ENCODE results near the gene TBC1D16. TPM values are rescaled to one million over a fixed set of nuclear protein-coding genes. Genes with fewer than 3 reads are reported as not detected.

Gene TBC1D16
- total RNA-seq, 1 experiment from 2014 or later: 85.8 TPM

- H3K79me2 ChIP-seq (ENCODE audit: insufficient read depth, low read length): peaks cover 2% of the 10 kb centered on the region; the same call in 1 of the 2 replicates
- no peak overlapping the region for H3K56ac ChIP-seq (ENCODE audit: insufficient read length, low read depth, low read length)
- H2BK20ac ChIP-seq (ENCODE audit: low read depth, low read length, poor library complexity, severe bottlenecking): no peak overlapping the region
- no peaks in the 10 kb centered on the region for H3K9me3 Mint-ChIP-seq
- no peak overlapping the region for H2BK12ac ChIP-seq (ENCODE audit: insufficient read length, low read depth, low read length)
- H3K9me3 ChIP-seq (ENCODE audit: control insufficient read depth, low read depth, low read length): no peaks in the 10 kb centered on the region
- no peak overlapping the region for H3K9ac ChIP-seq (ENCODE audit: extremely low read depth, insufficient read length, low read length)
- H3K79me1 ChIP-seq (ENCODE audit: insufficient read depth, low read depth, low read length, poor library complexity, severe bottlenecking): peaks cover 9% of the 10 kb centered on the region
- no peak overlapping the region for H3T11ph ChIP-seq (ENCODE audit: low read length)
- no peak overlapping the region for H3K18ac ChIP-seq (ENCODE audit: insufficient read length, low read depth, low read length)
- no peak overlapping the region for H3K4ac ChIP-seq (ENCODE audit: low read depth, low read length)
- H3K14ac ChIP-seq (ENCODE audit: insufficient read depth, low read length): no peak overlapping the region
- peaks cover 3% of the 10 kb centered on the region; the same call in 1 of the 2 replicates for H3K4me1 ChIP-seq (ENCODE audit: insufficient read depth, low read length)
- H2BK5ac ChIP-seq (ENCODE audit: insufficient read length, low read length): no peak overlapping the region
- H3K4me2 ChIP-seq (ENCODE audit: insufficient read depth, insufficient read length, low read length): no peak overlapping the region
- no peak overlapping the region for H2AK5ac ChIP-seq (ENCODE audit: insufficient read length, low read length)
- H4K91ac ChIP-seq (ENCODE audit: insufficient read length, low read depth, low read length): no peak overlapping the region
- H4K8ac ChIP-seq (replicated peaks; ENCODE audit: insufficient read length, low read depth, low read length): no peak overlapping the region
- H3K27me3 Mint-ChIP-seq (ENCODE audit: low read depth): peaks cover 1% of the 10 kb centered on the region; the same call in 1 of the 2 replicates
- no peaks in the 10 kb centered on the region for H3K27me3 ChIP-seq (ENCODE audit: insufficient read depth, low read length)
- DNase-seq: no peak
- no peaks in the 10 kb centered on the region for H4K20me1 ChIP-seq (ENCODE audit: control insufficient read depth, insufficient read depth, insufficient read length)
- peaks cover 0 to 4% (median 1%) of the 10 kb centered on the region in 3 experiments; a peak in 2 of 7 replicates for H3K36me3 Mint-ChIP-seq (ENCODE audit: insufficient read depth in 1 of 3, low read depth in 3 of 3)
- H2AFZ ChIP-seq (ENCODE audit: low read length): no peak overlapping the region
- H3K27ac ChIP-seq (ENCODE audit: insufficient read length, low read depth, low read length): no peak overlapping the region
- H3K4me1 Mint-ChIP-seq: peaks cover 37 to 51% of the 10 kb centered on the region in 2 experiments
- no peak overlapping the region for H3K4me3 Mint-ChIP-seq
- H4K5ac ChIP-seq (ENCODE audit: insufficient read length, low read depth, low read length): no peak overlapping the region
- H3K23me2 ChIP-seq (ENCODE audit: insufficient read length, low read depth, low read length, poor library complexity, severe bottlenecking): no peaks in the 10 kb centered on the region
- no peak overlapping the region for H2BK120ac ChIP-seq (ENCODE audit: low read depth, low read length, poor library complexity, severe bottlenecking)
- TF ChIP-seq, protein P1, sequence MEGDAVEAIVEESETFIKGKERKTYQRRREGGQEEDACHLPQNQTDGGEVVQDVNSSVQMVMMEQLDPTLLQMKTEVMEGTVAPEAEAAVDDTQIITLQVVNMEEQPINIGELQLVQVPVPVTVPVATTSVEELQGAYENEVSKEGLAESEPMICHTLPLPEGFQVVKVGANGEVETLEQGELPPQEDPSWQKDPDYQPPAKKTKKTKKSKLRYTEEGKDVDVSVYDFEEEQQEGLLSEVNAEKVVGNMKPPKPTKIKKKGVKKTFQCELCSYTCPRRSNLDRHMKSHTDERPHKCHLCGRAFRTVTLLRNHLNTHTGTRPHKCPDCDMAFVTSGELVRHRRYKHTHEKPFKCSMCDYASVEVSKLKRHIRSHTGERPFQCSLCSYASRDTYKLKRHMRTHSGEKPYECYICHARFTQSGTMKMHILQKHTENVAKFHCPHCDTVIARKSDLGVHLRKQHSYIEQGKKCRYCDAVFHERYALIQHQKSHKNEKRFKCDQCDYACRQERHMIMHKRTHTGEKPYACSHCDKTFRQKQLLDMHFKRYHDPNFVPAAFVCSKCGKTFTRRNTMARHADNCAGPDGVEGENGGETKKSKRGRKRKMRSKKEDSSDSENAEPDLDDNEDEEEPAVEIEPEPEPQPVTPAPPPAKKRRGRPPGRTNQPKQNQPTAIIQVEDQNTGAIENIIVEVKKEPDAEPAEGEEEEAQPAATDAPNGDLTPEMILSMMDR (conservative IDR thresholded peaks at IDR 0.05): no peak
- H3K27ac Mint-ChIP-seq: peak overlapping the region in 1 of 3 experiments; percentile 77; a peak in 1 of 7 replicates
- no CpG with 5 or more reads among the region's 15 CpGs for WGBS (ENCODE audit: extremely low coverage, insufficient read length, low lambda C conversion rate)
- no peak overlapping the region for H2BK15ac ChIP-seq (ENCODE audit: low read depth, low read length)
- no peak overlapping the region for H3K23ac ChIP-seq (ENCODE audit: insufficient read length, low read depth, low read length)
Measured at GRCh38 chr17:79985943-79986391, 49.7 kb downstream of the TBC1D16 start.
